SK-N-MC (cell line): ENCODE data around the gene RYR2.

Experiments
- FOXP2 ChIP-seq: optimal IDR thresholded peaks from 2 replicates; pipeline ENCODE3; 2011; ENCODE audit warnings: mild to moderate bottlenecking, moderate library complexity; ENCODE audit not compliant: insufficient read depth; ENCODE audit errors: extremely low read length, control extremely low read depth
- POLR2AphosphoS5 ChIP-seq: IDR thresholded peaks from 2 replicates; pipeline ENCODE4 v1.6.1; 2012; ENCODE audit warnings: mild to moderate bottlenecking, low read depth, low read length, borderline replicate concordance

- no peak for TF ChIP-seq FOXP2
- no peak for TF ChIP-seq POLR2AphosphoS5
These were observed 251.8 kb downstream of the RYR2 start for GRCh38 chr1:237293804-237294203.
